Mesenchymal stem cell (in vitro differentiated cells and primary cell): ENCODE measurements around the gene CD72.

Experiments used
- DNase-seq: peaks from one replicate; pipeline ENCODE4 v3.0.0-alpha.2; 2013
- H2AFZ ChIP-seq: one replicate; pipeline ENCODE4 v1.6.1; 2013; ENCODE audit warnings: low read depth, mild to moderate bottlenecking, control low read depth, inconsistent platforms, low read length, moderate library complexity
- H2AK5ac ChIP-seq: 2 replicates; pipeline ENCODE4 v1.6.1; 2013; ENCODE audit warnings: low read length, moderate library complexity, mild to moderate bottlenecking, inconsistent platforms; ENCODE audit not compliant: severe bottlenecking
- H2BK120ac ChIP-seq: one replicate; pipeline ENCODE4 v1.6.1; 2013; ENCODE audit warnings: low read depth, mild to moderate bottlenecking, inconsistent platforms, low read length, moderate library complexity
- H2BK12ac ChIP-seq, 2 experiments: one replicate each; pipeline ENCODE4 v1.6.1; 2013; ENCODE audit warnings: inconsistent platforms in 2 of 2, low read length in 2 of 2, mild to moderate bottlenecking in 2 of 2, moderate library complexity in 2 of 2, control low read depth in 1 of 2
- H2BK15ac ChIP-seq: one replicate; pipeline ENCODE4 v1.6.1; 2013; ENCODE audit warnings: mild to moderate bottlenecking, low read depth, inconsistent platforms; ENCODE audit not compliant: poor library complexity, severe bottlenecking
- H2BK5ac ChIP-seq: 2 replicates; pipeline ENCODE4 v1.6.1; 2013; ENCODE audit warnings: low read depth, mild to moderate bottlenecking, low read length, control low read depth, inconsistent platforms; ENCODE audit not compliant: poor library complexity, severe bottlenecking
- H3K14ac ChIP-seq, 2 experiments: one replicate each; pipeline ENCODE4 v1.6.1; 2013; ENCODE audit warnings: inconsistent platforms in 2 of 2, low read length in 2 of 2, control low read depth in 1 of 2, mild to moderate bottlenecking in 1 of 2, moderate library complexity in 1 of 2
- H3K18ac ChIP-seq, 2 experiments: one replicate each; pipeline ENCODE4 v1.6.1; 2013; ENCODE audit warnings: inconsistent platforms in 2 of 2, low read length in 2 of 2, control low read depth in 1 of 2, low read depth in 1 of 2, mild to moderate bottlenecking in 1 of 2
- H3K23ac ChIP-seq, 2 experiments: one replicate each; pipeline ENCODE4 v1.6.1; 2013; ENCODE audit warnings: inconsistent platforms in 2 of 2, low read length in 2 of 2, mild to moderate bottlenecking in 2 of 2, moderate library complexity in 2 of 2, control low read depth in 1 of 2
- H3K27ac ChIP-seq: 2 replicates; pipeline ENCODE4 v1.5.1; 2013; ENCODE audit warnings: mild to moderate bottlenecking, moderate library complexity, low read length, control low read depth, inconsistent platforms; ENCODE audit not compliant: poor library complexity, severe bottlenecking
- H3K27me3 ChIP-seq, 2 experiments: 2 replicates each; pipeline versions ENCODE4 v1.6.1 to v1.7.0; 2013; ENCODE audit warnings: low read length in 2 of 2, mild to moderate bottlenecking in 2 of 2, moderate library complexity in 2 of 2, control low read depth in 1 of 2, inconsistent platforms in 1 of 2; ENCODE audit not compliant: control insufficient read depth in 1 of 2, insufficient read depth in 1 of 2
- H3K36me3 ChIP-seq, 2 experiments: 2 replicates each; pipeline versions ENCODE4 v1.6.1 to v1.7.0; 2013; ENCODE audit warnings: low read length in 2 of 2, control low read depth in 1 of 2, inconsistent platforms in 1 of 2, low read depth in 1 of 2, mild to moderate bottlenecking in 1 of 2; ENCODE audit not compliant: insufficient read depth in 2 of 2, control insufficient read depth in 1 of 2
- H3K4ac ChIP-seq, 2 experiments: one replicate each; pipeline ENCODE4 v1.6.1; 2013; ENCODE audit warnings: inconsistent platforms in 2 of 2, low read length in 2 of 2, mild to moderate bottlenecking in 2 of 2, moderate library complexity in 2 of 2, control low read depth in 1 of 2, low read depth in 1 of 2
- H3K4me1 ChIP-seq: 2 replicates; pipeline ENCODE4 v1.6.1; 2013; ENCODE audit warnings: low read depth, low read length, control low read depth; ENCODE audit not compliant: control insufficient read depth, insufficient read depth
- H3K4me2 ChIP-seq: 2 replicates; pipeline ENCODE4 v1.6.1; 2013; ENCODE audit warnings: low read length, mild to moderate bottlenecking, inconsistent platforms; ENCODE audit not compliant: poor library complexity, severe bottlenecking
- H3K4me3 ChIP-seq, 2 experiments: 2 replicates each; pipeline versions ENCODE4 v1.5.1 to v1.7.0; 2013; ENCODE audit warnings: low read length in 2 of 2, mild to moderate bottlenecking in 2 of 2, control low read depth in 1 of 2, low read depth in 1 of 2; ENCODE audit not compliant: insufficient read depth in 1 of 2
- H3K79me1 ChIP-seq: replicated peaks from 2 replicates; pipeline ENCODE4 v1.6.1; 2013; ENCODE audit warnings: mild to moderate bottlenecking, control low read depth, low read length, inconsistent platforms; ENCODE audit not compliant: poor library complexity, severe bottlenecking
- H3K9ac ChIP-seq: 2 replicates; pipeline ENCODE4 v1.7.0; 2013; ENCODE audit warnings: mild to moderate bottlenecking, low read length, moderate library complexity
- H3K9me3 ChIP-seq: 2 replicates; pipeline ENCODE4 v1.7.0; 2013; ENCODE audit warnings: mild to moderate bottlenecking, low read length; ENCODE audit not compliant: control insufficient read depth
- H4K8ac ChIP-seq: one replicate; pipeline ENCODE4 v1.6.1; 2013; ENCODE audit warnings: inconsistent platforms, mild to moderate bottlenecking, low read length, moderate library complexity
- H4K91ac ChIP-seq: one replicate; pipeline ENCODE4 v1.6.1; 2013; ENCODE audit warnings: mild to moderate bottlenecking, low read length, inconsistent platforms
- WGBS: methylation state at CpG from one replicate; pipeline ENCODE4 v1.1.7; 2013; ENCODE audit warnings: mixed read lengths; 5-methylcytosine and 5-hydroxymethylcytosine counted together

The CD72 gene

DNA sequence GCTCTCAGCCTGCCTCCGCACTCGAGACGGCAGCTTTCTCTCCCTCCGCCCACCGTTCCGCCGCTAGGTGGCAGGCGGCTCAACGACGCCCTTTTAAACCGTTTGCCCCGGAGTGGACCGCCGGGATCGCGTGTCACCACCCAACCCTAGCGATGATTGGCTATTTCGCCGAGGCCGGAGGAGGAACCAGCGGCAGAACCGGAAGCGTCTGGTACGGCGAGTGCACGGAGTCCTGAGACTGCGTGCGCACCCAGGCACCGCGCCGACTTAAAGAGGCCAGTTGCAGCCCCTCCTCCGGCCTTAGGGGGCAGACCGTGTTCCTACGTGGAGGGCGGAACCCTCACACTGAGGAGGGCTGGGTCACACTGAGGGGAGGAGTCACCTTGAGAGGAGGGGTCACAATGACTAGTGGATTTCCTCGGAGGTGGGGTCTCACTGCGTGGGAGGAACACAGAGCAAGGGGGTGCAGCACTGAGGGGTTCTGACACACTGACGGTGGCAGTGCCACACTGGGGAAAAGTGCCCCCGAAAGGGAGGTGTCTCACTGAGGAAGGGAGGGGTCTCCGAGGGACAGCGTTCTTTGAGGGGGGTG is 14.1 kb downstream of the CD72 start:
- Histone ChIP-seq H3K14ac (no peak overlapping the region), H4K91ac (no peak overlapping the region), H2AFZ (peak overlapping the region; percentile 79), H3K18ac (peak overlapping the region in 1 of 2 experiments; percentile 79), H3K4me2 (peak overlapping the region; percentile 97), H2AK5ac (no peak overlapping the region), H3K27me3 (no peaks in the 10 kb centered on the region), H3K4me1 (peaks cover 23% of the 10 kb centered on the region), H3K9ac (peak overlapping the region; percentile 90), H2BK5ac (no peak overlapping the region), H2BK15ac (no peak overlapping the region), H3K36me3 (peaks cover 20 to 23% of the 10 kb centered on the region in 2 experiments), H3K23ac (no peak overlapping the region), H2BK12ac (peak overlapping the region in 1 of 2 experiments; percentile 37), H4K8ac (peak overlapping the region; percentile 8), H3K4me3 (peak overlapping the region; percentile 86 to 94), H3K4ac (peak overlapping the region in 1 of 2 experiments; percentile 47), H3K9me3 (no peaks in the 10 kb centered on the region), H2BK120ac (no peak overlapping the region), H3K27ac (peak overlapping the region; percentile 80), H3K79me1 (peaks cover 20% of the 10 kb centered on the region)
- WGBS = 1% methylated on average over 41 of the region's 41 CpGs
- peak; percentile 100 for DNase-seq

DNA sequence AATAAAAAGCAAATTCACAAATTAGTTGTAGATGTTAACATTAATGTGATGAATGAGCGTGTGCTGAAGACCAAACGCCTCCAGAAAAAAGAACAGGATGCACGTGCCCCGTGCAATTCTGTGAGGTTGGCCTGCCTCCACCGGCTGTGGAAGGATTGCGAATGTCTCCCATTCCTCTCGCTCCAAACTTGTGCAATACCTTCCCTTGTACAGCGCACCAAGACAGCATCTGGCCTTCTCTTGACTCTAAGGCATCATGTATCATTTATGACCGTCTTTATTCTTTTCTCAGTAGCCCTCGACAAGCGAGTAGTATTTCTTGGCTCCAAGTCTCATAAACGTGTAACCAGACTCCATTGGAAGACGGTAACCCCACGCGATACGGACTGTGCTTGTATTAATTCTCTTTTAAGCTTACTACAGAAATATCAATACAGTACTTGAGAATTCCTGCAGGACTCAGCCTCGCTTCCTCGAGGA is 14.7 kb downstream of the CD72 start:
- H3K4me3 ChIP-seq = peak overlapping the region in 1 of 2 experiments; percentile 94
- H2AK5ac ChIP-seq = no peak overlapping the region
- peak overlapping the region; percentile 90 for H3K9ac ChIP-seq
- no peak overlapping the region for H3K23ac ChIP-seq
- H2BK12ac ChIP-seq = no peak overlapping the region
- no peak overlapping the region for H4K91ac ChIP-seq
- peaks cover 16 to 18% of the 10 kb centered on the region in 2 experiments for H3K36me3 ChIP-seq
- no peak overlapping the region for H2AFZ ChIP-seq
- no peaks in the 10 kb centered on the region for H3K27me3 ChIP-seq
- peak overlapping the region; percentile 6 for H3K4me2 ChIP-seq
- peaks cover 24% of the 10 kb centered on the region for H3K4me1 ChIP-seq
- H3K14ac ChIP-seq = no peak overlapping the region
- no peaks in the 10 kb centered on the region for H3K9me3 ChIP-seq
- H3K18ac ChIP-seq = peak overlapping the region in 1 of 2 experiments; percentile 72
- no peak overlapping the region for H3K4ac ChIP-seq
- WGBS = 46% methylated on average over 18 of the region's 18 CpGs
- no peak overlapping the region for H2BK15ac ChIP-seq
- peak overlapping the region; percentile 67 for H3K27ac ChIP-seq
- H3K79me1 ChIP-seq = peaks cover 20% of the 10 kb centered on the region
- no peak overlapping the region for H2BK120ac ChIP-seq
- H2BK5ac ChIP-seq = no peak overlapping the region
- peak overlapping the region; percentile 33 for H4K8ac ChIP-seq
- no peak for DNase-seq

DNA sequence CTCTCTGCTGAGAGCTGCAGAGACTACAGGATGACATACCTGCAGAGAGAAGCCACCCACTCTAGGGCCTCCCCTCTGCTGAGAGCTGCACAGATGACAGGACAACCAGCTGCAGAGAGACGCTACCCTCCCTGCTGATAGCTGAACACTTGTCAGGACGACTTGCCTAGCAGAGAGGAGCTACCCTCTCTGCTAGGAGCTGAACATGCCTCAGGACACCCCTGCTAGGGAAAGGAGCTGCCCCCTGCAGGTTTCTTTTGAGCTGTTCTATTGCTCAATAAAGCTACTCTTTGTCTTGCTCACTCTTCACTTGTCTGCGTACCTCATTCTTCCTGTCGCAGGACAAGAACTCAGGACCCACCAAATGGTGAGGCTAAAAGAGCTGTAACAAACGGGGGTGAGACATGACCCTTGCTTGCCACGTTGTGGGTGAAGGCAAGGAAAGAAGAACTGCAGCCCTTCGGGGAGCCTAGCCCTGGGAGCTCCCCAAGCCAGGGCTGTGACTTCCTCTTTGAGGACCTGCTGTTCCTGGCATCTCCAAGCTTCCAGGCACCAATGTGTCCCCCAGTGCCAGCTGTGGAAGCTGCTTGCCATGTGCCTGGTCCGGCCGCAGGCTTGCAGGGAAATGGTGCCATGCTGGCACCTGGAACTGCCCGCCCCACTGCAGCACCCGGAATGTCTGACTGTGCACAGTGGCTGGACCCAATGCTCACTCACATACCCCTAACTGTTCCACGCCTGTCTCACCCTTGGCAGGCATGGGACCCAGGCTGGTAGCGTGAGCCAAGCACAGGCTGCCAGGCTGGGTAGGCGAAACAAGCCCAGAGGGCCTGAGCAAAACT is 18.2 kb downstream of the CD72 start:
- 79% methylated on average over 14 of the region's 14 CpGs for WGBS
- H2BK120ac ChIP-seq = no peak overlapping the region
- H3K4ac ChIP-seq = no peak overlapping the region
- no peak overlapping the region for H2BK12ac ChIP-seq
- no peaks in the 10 kb centered on the region for H3K79me1 ChIP-seq
- H2AK5ac ChIP-seq = no peak overlapping the region
- no peak overlapping the region for H2AFZ ChIP-seq
- H3K36me3 ChIP-seq = peaks cover 0 to 3% of the 10 kb centered on the region in 2 experiments
- DNase-seq = no peak
- no peak overlapping the region for H3K4me2 ChIP-seq
- no peak overlapping the region for H4K8ac ChIP-seq
- no peaks in the 10 kb centered on the region for H3K27me3 ChIP-seq
- no peak overlapping the region for H3K23ac ChIP-seq
- H3K27ac ChIP-seq = no peak overlapping the region
- H3K14ac ChIP-seq = no peak overlapping the region
- H2BK15ac ChIP-seq = no peak overlapping the region
- no peak overlapping the region for H3K18ac ChIP-seq
- no peak overlapping the region for H2BK5ac ChIP-seq
- no peaks in the 10 kb centered on the region for H3K9me3 ChIP-seq
- no peak overlapping the region for H3K9ac ChIP-seq
- H4K91ac ChIP-seq = no peak overlapping the region
- H3K4me3 ChIP-seq = no peak overlapping the region
- peaks cover 12% of the 10 kb centered on the region for H3K4me1 ChIP-seq
